Upper lobe of right lung (tissue), 1 donor: ENCODE measurements around the gene APLP1. TPM values are rescaled to one million over a fixed set of nuclear protein-coding genes. Genes with fewer than 3 reads are reported as not detected.

Source experiments
- ATAC-seq: fragments of 200-7000 bp; cut with Tn5 transposase; one replicate; pipeline ENCODE4 v1.9.1; 2020; ENCODE audit warnings: mild to moderate bottlenecking, moderate library complexity
- DNase-seq: peaks from one replicate; pipeline ENCODE4 v3.0.0-alpha.2; 2020
- H3K27ac ChIP-seq: fragments of 200-600 bp; one replicate; pipeline ENCODE4 v1.8.0; 2022
- H3K27me3 ChIP-seq: fragments of 200-600 bp; one replicate; pipeline ENCODE4 v1.8.0; 2022; ENCODE audit warnings: mild to moderate bottlenecking
- H3K36me3 ChIP-seq: fragments of 200-600 bp; one replicate; pipeline ENCODE4 v1.8.0; 2022
- H3K4me1 ChIP-seq: fragments of 200-600 bp; one replicate; pipeline ENCODE4 v1.8.0; 2022
- H3K4me3 ChIP-seq: fragments of 200-600 bp; one replicate; pipeline ENCODE4 v1.8.0; 2022; ENCODE audit warnings: mild to moderate bottlenecking
- H3K9me3 ChIP-seq: fragments of 200-600 bp; one replicate; pipeline ENCODE4 v1.8.0; 2022
- intact Hi-C: fragments of 100-400 bp; cut with DNase I; formaldehyde crosslinking; loops from one replicate; pipeline ENCODE4 v1.11.0; 2022
- total RNA-seq: library from RNA; stranded (reverse); fragmentation: NEBNext Ultra II Directional; extraction: Animal tissue kit (Norgen Biotek cat#: 25700); gene quantifications from one replicate; pipeline ENCODE4 v1.2.1, GENCODE V29; 2021
- TF ChIP-seq, protein P1 (sequence below): fragments of 200-600 bp; IDR thresholded peaks from one replicate; pipeline ENCODE4 v1.8.0; 2022; ENCODE audit warnings: antibody characterized with exemption
- donor health status: DM: no; HTN: yes; CAD: no; lungs with severe emphysema.

The APLP1 gene
- total RNA-seq, 1 donor from 2014 or later: 7.0 TPM

DNA sequence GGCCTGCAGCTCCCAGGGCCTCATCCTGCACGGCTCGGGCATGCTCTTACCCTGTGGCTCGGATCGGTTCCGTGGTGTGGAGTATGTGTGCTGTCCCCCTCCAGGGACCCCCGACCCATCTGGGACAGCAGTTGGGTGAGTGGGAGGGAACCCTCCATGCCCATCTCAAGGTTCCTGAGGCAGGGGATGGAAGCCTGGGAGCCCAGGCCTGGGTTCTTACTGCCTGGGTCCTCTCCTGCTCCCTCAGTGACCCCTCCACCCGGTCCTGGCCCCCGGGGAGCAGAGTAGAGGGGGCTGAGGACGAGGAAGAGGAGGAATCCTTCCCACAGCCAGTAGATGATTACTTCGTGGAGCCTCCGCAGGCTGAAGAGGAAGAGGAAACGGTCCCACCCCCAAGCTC, 3.2 kb downstream of the APLP1 start:
- intact Hi-C loops: no loop called here
- peaks cover 23% of the 10 kb centered on the region for H3K27me3 ChIP-seq

DNA sequence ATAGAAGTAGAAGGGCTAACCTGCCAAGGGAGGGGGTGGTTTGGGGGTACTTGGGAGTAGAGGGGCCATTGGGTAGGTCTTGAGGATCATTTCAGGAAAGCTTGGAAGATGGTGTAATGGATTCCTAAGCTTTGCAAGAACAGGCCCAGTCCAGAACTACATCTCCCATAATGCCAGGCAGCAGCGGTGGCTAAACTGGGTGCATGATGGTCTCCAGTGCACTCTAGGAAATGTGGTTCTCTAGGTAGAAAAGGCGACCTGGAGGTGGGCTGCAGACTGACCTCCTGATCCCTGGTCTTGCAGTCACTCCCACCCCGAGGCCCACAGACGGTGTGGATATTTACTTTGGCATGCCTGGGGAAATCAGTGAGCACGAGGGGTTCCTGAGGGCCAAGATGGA, 3.8 kb downstream of the APLP1 start:
- no peaks in the 10 kb centered on the region for H3K9me3 ChIP-seq
- ATAC-seq (no peak), DNase-seq (no peak)
- peaks cover 15% of the 10 kb centered on the region for H3K4me1 ChIP-seq
- intact Hi-C loops: no loop called here
- no peaks in the 10 kb centered on the region for H3K36me3 ChIP-seq
- no peak overlapping the region for H3K4me3 ChIP-seq
- H3K27me3 ChIP-seq: peaks cover 23% of the 10 kb centered on the region
- TF ChIP-seq, protein P1, sequence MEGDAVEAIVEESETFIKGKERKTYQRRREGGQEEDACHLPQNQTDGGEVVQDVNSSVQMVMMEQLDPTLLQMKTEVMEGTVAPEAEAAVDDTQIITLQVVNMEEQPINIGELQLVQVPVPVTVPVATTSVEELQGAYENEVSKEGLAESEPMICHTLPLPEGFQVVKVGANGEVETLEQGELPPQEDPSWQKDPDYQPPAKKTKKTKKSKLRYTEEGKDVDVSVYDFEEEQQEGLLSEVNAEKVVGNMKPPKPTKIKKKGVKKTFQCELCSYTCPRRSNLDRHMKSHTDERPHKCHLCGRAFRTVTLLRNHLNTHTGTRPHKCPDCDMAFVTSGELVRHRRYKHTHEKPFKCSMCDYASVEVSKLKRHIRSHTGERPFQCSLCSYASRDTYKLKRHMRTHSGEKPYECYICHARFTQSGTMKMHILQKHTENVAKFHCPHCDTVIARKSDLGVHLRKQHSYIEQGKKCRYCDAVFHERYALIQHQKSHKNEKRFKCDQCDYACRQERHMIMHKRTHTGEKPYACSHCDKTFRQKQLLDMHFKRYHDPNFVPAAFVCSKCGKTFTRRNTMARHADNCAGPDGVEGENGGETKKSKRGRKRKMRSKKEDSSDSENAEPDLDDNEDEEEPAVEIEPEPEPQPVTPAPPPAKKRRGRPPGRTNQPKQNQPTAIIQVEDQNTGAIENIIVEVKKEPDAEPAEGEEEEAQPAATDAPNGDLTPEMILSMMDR: no peak
- H3K27ac ChIP-seq: no peak overlapping the region

More for the DNA sequence above, 3.2 kb downstream of the APLP1 start:
- TF ChIP-seq, protein P1: no peak
- DNase-seq (no peak), ATAC-seq (no peak)
- no peaks in the 10 kb centered on the region for H3K36me3 ChIP-seq
- H3K4me1 ChIP-seq: peaks cover 15% of the 10 kb centered on the region
- H3K27ac ChIP-seq: no peak overlapping the region
- H3K4me3 ChIP-seq: no peak overlapping the region
- no peaks in the 10 kb centered on the region for H3K9me3 ChIP-seq

DNA sequence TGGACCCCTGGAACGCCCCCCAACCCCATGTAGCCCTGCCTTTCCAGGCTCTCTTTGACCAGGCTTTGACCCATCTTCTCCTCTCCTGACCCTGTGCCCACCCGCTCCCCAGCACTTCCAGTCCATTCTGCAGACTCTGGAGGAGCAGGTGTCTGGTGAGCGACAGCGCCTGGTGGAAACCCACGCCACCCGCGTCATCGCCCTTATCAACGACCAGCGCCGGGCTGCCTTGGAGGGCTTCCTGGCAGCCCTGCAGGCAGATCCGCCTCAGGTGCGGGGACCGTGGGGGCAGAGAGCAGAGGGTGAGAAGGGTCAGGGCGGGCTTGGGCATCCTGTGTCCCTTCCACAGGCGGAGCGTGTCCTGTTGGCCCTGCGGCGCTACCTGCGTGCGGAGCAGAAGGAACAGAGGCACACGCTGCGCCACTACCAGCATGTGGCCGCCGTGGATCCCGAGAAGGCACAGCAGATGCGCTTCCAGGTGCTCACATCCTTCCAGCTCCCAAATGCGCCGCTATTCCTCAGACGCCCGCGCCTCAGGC, 6.1 kb downstream of the APLP1 start:
- Histone ChIP-seq H3K9me3 (no peaks in the 10 kb centered on the region), H3K4me3 (no peak overlapping the region), H3K4me1 (peaks cover 6% of the 10 kb centered on the region), H3K27me3 (peaks cover 35% of the 10 kb centered on the region), H3K27ac (no peak overlapping the region), H3K36me3 (no peaks in the 10 kb centered on the region)
- ATAC-seq (no peak), DNase-seq (no peak)
- TF ChIP-seq, protein P1: no peak
- intact Hi-C loops: no loop called here

GRCh38 chr19:35879068-35879467, 10.7 kb downstream of the APLP1 start:
- DNase-seq (no peak), ATAC-seq (no peak)

GRCh38 chr19:35879770-35880317, 11.5 kb downstream of the APLP1 start:
- no peaks in the 10 kb centered on the region for H3K9me3 ChIP-seq
- H3K27ac ChIP-seq: no peak overlapping the region
- TF ChIP-seq, protein P1: no peak
- peaks cover 18% of the 10 kb centered on the region for H3K27me3 ChIP-seq
- ATAC-seq: peak; percentile 96
- no peaks in the 10 kb centered on the region for H3K36me3 ChIP-seq
- DNase-seq: peak; percentile 95
- intact Hi-C loops: loop anchor here (10.0 kb wide), 1 partner anchor 55 kb away; the partner anchor contains the start of gene LRFN3
- H3K4me3 ChIP-seq: no peak overlapping the region
- H3K4me1 ChIP-seq: no peaks in the 10 kb centered on the region

More at GRCh38 chr19:35879068-35879467, 10.7 kb downstream of the APLP1 start:
- no peaks in the 10 kb centered on the region for H3K36me3 ChIP-seq
- intact Hi-C loops: no loop called here
- H3K4me3 ChIP-seq: no peak overlapping the region
- H3K4me1 ChIP-seq: no peaks in the 10 kb centered on the region
- H3K9me3 ChIP-seq: no peaks in the 10 kb centered on the region
- no peak overlapping the region for H3K27ac ChIP-seq
- TF ChIP-seq, protein P1: no peak
- peaks cover 18% of the 10 kb centered on the region for H3K27me3 ChIP-seq
